PFSK-1 (cell line): ENCODE measurements around the gene RMDN3.

Experiments
- POLR2AphosphoS5 ChIP-seq: IDR thresholded peaks from 2 replicates; pipeline ENCODE4 v1.6.1; 2012; ENCODE audit warnings: low read depth, mild to moderate bottlenecking, control low read depth, low read length, moderate library complexity
- SIN3A ChIP-seq: IDR thresholded peaks from 2 replicates; pipeline ENCODE4 v1.6.1; 2012; ENCODE audit warnings: mild to moderate bottlenecking, low read length, moderate library complexity, borderline replicate concordance; ENCODE audit not compliant: insufficient read depth

DNA sequence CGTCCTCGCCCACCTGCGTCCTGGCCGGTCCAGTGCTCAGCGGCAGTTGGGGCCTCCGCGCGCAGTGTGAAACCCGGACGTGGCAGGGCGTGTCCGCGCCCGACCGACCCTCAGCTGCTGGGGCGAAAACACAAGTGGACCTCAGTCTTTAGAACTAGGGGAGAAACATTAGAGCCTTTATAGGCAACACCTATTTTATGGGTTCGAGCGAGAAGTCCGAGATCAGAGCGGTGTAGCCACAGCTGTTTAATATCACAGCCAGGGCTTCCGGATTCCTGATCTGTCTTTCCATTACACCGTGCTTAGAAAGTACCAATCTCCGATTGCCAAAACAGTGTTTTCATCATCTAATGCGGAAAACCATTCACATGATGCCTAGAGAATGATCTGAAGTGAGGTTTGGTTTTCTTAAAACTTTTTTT, 59.6 kb downstream of the RMDN3 start:
- no peak for TF ChIP-seq SIN3A
- TF ChIP-seq POLR2AphosphoS5 = no peak
